HG03354 (cell line): Measurements from ENCODE around the gene DCAF8.

ENCODE experiments used
- ATAC-seq: cut with Tn5 transposase; IDR thresholded peaks from one replicate; pipeline ENCODE4 v1.9.1; 2021; ENCODE audit warnings: mild to moderate bottlenecking; ENCODE audit not compliant: unreplicated experiment, poor library complexity, severe bottlenecking

DCAF8 gene

DNA sequence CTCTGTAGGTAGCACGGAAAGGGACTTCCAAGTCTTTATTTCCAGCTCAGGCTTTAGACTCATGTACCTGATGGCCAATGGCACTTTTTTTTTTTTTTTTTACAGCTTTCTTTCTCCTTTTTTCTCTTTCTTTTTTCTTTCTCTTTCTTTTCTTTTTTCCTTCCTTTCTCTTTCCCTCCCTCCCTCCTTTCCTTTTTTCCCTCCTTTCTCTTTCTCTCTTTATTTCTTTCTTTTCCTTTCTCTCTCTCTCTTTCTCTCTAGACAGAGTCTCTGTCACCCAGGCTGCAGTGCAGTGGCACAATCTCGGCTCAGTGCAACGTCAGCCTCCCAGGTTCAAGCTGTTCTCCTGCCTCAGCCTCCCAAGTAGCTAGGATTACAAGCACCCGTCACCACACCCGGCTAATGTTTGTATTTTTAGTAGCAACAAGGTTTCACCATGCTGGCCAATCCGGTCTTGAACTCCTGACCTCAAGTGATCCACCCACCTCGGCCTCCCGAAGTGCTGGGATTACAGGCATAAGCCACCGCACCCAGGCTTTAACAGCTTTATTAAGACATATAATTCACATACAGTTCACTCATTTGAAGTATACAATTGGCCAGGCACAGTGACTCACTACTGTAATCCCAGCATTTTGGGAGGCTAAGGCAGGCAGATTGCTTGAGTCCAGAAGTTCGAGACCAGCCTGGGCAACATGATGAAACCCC is 5.1 kb upstream of the DCAF8 start:
- no peak for ATAC-seq

DNA sequence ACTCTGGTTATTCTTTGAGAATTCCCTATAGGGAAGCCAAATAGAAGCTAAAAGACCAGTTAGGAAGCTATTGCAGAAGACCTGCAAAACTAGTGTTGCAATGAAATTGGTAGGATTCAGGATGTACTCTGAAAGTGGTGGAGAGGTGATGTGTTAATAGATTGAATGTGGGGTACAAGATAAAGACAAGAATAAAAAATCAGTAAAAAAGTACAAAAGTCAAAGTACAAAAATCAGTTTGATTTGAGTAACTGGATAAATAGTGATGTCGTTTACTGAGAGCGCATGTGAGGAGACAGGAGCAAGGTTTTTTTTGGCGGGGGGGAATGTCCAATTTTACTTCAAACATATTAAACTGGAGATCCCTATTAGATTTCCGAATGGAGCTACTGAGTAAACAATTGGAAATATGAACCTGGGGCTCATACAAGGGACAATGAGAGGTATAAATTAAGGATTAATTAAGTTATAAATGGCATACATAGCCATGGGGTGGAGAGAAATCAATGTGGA is 2.5 kb upstream of the DCAF8 start:
- ATAC-seq: no peak

DNA sequence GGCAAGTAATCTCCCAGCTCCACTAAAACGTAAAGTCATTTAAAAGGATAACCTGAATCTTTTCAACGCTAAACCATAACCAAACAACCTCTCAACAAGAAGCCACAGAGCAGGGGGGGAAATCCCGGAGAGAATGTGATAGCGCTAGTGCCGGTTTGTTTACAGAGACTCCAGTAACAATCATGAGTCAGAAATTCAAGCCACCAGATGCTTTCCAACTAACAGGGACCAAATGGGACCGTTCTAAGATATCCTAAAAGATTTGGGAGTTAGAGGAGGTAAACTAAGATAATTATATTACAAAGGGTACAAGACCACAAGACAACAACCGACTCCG is 825 bp downstream of the DCAF8 start:
- peak; percentile 42 for ATAC-seq

DNA sequence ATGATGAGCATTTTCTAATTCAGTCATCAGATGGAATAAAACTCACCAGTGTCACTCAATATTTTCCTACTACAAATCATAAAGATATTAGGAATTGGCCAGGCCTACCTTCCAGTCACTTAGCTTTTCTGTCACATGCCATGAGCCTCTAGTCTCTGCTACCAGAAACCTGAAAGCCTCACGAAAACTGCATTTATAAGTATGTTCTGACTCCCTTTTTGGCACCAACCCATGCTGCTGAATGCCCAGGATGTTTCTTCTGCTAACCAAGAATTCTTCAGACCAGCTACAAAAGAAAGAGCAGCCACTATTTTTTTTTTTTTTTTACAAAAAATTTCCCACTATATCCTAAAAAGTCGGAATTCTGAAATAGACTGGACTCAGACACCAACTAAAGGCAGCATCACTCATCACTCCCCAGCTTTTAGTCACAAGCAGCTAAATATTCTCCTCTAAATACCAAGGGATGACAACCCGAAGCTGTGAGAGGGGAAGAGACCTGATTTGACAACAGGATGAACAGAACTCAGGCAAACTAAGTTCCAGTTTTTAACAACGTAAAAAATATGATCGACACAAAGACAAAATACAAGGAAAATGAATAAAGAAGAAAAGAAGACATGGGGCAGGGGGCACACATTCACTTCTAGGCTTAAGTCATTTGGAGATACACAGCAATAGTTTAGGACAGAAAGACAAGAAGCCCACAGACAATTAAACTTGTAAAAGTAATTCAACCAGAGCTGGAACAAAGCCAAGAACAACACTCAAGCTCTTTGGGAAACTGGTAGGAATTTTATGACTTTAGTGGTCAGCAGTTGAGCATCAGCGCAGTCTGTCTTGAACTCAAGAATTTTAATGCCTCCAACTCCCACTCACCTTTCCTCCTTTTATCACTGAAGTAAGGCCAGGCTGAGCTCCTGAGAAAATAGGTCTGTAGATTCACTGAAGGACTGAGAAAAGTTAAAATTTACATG is 1.7 kb downstream of the DCAF8 start:
- no peak for ATAC-seq

DNA sequence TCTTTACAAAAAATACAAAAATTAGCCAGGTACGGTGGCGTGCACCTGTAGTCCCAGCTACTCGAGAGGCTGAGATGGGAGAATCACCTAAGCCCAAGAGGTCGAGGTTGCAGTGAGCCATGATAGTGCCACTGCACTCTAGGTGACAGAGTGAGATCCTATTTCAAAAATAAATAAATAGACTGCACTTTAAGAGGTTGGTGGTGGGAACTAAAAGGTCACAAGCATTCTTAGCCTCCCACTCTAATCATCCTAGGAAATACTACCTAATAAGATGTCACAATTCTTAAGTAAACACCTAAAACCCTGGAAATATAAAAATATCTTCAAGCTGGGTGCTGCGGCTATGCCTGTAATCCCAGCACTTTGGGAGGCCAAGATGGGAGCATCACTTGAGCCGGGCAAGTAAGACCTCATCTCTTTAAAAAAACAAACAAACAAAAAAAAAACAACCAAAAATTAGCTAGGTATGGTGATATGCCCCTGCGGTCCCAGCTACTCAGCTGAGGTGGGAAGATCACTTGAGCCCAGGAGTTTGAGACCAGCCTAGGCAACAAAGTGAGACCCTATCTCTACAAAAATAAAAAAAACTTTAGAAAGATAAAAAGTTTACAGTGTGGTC is 4.1 kb downstream of the DCAF8 start:
- no peak for ATAC-seq

DNA sequence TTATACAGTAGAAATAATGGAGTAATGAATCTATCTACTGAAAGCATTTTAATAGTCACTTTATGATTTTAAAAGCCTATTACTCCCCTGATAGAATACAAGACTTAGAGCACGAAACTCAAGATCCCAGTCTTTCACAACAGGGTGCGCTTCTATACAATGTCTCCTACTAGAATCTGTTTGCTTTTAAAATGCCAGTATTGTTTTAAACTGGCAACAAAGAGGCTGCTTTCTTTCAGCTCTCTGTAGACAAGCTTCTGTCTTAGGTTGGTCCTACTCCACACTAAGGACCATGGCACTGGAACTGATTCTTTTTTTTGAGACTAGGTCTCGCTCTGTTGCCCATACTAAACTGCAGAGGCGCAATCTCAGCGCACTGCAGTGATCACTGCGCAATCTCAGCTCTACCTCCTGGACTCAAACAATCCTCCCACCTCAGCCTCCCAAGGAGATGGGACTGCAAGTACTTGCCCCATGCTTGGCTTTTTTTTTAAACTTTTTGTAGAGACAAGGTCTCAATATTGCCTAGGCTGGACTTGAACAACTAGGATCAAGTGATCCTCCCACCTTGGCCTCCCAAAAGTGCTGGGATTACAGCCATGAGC is 4.8 kb downstream of the DCAF8 start:
- no peak for ATAC-seq

DNA sequence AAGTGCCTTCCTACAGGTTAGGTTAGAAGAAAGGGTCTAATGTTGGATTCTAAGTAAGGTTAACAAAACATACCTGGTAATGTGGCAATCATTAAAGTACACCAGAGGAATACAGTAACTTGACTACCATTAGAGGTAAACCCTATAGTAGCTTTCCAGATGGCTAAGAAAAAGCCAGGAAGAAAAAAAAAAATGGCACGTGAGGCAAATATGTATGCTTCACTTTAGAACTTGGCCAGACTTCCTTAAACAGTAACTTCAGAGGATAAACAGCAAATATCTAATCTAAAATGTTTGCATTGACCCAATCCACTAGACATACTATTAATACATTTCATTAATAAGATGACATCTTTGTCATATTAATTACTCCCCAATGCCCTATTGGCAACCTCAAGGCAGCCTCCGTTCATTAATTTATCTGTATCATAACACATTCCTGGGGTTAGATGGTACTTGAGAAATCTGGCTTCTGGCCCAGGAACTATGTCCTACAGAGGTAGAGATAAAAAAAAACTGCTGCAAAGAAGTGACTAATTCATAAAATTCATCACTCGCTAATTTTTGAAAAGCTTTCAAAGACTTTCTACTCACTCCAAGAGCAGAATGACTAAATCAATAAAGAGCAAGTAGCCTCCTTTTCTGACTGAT is 5.8 kb downstream of the DCAF8 start:
- no peak for ATAC-seq

DNA sequence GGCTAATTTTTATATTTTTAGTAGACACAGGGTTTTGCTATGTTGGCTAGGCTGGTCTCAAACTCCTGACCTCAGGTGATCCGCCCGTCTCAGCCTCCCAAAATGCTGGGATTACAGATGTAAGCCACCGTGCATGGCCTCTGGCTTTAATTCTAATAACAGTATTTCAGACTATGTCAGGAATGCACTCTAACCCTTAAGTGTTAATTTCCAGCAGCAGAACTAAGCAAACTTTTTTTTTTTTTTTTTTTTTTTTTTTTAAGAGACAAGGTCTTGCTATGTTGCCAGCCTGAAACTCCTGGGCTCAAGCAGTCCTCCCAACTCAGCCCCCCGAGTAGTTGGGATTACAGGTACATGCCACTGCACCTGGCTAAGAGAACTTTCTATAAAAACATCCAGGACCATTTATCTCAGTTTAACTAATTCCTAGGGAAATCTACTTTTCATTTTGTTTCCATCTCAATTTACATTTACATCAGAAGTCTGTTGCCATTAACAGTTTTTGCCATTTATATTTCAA is 6.5 kb downstream of the DCAF8 start:
- no peak for ATAC-seq

DNA sequence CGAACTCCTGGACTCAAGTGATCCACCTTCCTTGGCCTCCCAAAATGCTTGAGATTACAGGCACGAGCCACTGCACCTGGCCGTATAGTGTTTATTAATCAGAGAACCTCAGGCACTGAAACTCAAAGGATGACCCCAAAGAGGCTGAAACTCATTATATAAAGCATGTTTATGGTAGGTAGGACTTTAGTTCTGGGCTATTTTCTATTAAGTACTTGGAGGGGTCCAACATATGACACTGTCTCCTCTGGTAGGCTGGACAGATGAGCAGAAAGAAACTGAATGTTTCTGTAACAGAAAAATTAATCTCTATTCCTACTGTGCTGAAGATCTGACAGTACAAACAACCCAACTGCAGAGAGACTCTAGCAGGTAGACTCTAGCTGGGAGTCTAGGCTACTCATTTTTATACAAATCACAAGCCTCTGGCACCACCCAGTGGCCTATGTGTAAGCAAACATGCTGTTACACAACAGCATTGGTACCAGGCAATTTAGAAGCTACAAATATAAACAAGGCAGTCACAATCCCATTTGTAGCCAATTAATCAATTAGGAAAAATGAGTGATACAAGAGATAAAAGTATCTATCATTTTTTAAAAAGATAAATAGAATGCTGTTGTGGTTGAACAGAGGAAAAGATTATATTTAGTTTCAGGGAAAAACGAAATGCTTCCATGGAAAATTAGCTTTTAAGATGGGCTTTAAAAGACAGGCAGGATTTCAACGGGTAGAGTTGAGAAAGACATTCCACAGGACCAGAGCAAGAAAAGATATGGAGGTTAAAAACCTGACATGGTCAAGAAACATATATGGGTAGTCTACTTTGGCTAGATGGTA is 10.4 kb downstream of the DCAF8 start:
- peak; percentile 83 for ATAC-seq

DNA sequence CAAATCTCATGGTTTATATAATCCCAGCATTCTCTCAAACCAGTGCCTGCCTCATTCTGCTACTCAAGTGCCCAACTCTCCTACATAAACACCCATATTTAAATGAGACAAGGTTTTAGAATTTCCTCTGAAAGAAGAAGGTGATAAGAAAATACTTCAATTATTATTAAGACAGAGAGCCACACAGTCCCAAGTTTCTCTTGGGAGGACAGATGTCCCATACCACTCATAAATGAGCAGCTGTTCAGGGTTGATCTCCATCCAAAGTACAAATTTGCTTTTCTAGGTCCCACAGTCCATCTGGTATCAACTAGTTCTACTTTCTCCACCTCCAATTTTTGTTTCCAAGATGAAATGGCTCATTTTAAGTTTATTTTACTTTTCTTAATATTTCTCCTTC is 11.3 kb downstream of the DCAF8 start:
- ATAC-seq: no peak

DNA sequence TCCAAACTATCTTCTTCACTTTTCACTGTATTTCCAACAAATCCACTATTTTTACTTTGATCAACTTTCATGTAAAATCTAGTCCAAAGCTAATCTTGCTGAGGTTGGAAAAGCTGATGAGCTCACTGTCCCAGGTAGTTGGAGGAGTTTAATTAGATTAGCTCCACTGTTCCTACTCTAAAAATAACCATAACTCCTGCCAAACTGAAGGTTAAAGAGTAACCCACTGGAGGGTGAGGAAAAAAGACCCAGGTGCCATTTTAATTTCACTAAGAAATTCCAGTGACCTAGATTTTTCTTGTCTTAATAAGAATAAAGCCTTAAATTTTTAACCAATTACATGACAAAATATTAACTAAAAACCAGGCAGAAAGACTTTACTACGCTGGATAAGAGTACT is 15.3 kb downstream of the DCAF8 start:
- ATAC-seq: no peak

DNA sequence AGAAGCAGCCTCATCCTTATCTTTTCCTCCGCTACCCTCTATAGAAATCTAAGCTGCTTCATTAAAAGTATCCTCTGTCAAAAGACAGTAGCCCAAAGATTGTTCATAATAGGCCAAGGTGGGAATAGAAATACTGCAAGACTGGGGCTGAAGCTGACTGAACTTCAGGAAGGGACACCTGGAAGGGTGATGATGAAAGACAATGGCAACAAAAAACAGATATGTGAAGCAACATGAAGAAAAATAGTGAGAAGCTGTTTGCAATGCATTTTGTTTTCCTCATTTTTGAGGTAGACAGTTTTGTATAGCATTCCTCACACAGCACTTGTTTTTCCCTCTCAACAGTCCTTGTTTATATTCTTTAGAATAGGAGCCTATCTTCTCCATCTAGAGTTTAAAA is 16.9 kb downstream of the DCAF8 start:
- ATAC-seq: no peak

DNA sequence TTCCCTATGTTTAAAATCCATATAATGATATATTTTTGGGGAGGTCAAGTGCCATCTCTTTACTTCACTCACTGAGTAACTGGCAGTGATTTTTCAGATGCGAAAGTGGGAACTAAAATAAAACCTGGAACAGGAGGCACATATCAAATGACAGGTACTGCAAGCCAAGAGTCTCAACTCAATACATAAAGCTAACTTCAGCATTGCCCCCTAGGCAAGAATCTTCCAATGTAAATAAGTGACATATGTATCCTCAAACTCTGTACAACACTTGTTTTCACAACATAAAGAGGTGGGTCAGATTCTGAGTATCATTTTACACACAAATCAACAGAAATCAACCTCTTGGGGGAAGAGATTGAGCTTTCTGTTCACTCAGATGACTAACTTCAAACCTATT is 18.1 kb downstream of the DCAF8 start:
- ATAC-seq: no peak

DNA sequence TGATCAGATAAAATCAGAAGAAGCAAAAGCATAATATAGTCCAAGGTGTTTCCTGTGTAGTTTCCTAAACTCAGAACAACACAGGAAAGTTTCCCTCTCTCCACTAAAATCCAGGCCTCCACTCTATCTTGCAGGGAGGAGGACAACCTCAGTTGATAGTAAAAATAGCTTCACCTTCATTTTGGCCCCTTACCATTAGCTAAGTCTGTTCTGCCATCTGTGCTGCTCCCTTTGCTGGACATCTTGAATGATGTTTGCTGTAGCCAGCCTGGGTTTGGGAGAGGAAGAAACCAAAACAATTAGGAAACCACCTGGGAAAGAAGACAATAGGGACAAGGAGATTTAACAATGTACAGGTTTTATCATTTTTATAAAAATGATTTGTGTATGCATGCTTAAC is 18.6 kb downstream of the DCAF8 start:
- ATAC-seq: no peak

DNA sequence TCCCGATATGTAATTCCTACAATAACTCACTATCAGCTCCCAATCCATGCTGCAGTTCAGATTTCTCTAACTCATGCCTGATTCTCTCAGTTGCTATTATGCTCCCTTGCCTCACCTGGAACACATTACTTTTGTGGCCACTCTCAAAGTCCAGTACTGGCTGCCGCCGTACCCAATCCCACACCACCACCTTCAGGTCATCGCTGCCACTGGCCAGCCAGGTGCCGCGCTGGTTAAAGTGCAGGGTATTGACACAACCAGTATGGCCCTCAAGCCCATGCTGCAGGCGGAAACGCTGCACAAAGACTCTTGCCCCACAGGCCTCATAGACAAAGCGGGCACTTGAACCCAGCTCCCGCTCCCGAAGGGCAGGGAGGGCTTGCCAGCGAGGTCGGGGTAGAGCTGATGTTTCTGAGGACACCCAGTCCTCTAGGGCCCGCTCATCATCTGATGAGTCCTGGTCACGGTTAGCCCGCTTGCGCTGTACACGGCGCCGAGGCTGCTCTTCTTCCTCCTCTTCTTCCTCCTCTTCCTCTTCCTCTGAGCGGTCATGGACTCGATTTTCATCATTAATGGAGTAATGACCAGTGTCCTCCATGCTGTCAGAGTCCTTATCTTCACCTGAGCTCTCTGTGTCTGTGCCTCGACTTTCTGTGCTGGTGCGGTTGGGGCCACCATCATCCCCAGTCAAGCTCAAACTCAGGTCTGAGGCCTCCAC is 22.6 kb downstream of the DCAF8 start:
- ATAC-seq: no peak

DNA sequence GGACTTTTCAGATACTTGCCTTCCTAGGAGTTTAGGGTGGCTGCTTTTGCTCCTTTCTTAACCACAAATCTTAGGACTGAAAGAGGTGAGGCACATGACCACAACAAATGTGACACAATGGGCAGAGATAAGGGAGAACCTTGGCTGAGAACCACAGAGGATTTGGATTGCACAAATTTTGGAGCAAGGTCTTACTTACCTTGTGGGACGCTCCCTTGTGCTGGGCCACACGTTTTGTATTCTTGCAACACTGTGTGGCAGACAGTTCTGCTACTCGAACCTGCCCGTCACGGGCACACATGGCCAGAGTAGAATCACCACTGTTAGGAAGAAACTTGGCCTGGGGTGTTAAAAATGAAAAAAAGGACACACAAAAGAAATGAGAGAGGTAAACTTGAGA is 23.9 kb downstream of the DCAF8 start:
- no peak for ATAC-seq

DNA sequence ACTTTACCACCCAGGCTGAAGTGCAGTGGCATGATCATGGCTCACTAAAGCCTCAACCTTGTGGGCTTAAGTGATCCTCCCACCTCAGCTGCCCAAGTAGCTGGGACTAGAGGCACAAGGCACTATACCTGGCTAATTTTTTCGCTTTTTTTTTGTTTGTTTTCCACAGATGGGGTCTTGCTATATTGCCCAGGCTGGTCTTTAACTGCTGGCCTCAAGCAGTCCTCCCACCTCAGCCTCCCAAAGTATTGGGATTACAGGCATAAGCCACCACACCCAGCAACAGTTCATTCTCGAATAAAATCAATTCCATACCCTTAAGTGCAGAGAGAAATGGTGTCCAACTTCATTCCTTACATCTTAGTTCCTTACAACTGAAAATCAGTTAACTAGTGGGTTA is 24.8 kb downstream of the DCAF8 start:
- no peak for ATAC-seq

DNA sequence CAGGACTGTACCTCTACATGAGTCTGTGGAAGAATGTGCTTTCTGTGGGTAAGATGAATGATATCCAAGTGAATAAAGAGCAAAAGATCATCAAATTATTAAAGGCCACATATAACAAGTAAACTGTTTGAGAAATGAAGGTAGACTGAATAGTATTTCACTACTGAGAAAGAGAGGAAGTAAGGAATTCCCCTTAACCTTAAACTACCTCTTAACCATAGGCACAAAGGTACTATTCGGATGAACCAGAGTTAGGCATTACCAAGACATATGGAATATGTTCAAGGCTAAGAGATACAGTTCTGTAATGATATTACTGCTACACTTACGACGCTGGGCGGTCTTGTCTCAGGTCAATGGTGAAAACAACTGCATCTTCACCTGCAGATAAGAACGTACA is 25.5 kb downstream of the DCAF8 start:
- no peak for ATAC-seq
